NCI-H2227 treated with DMSO at 0.1 percent for 48 hours (cell line): ENCODE results near the gene ANKRD31.

Experiments used
- DNase-seq: peaks from one replicate; lab custom pipeline; 2025; lab: John Stamatoyannopoulos, UW

ANKRD31 gene

GRCh38 chr5:75031366-75031765 lies 205.3 kb downstream of the ANKRD31 start:
- DNase-seq = no peak

GRCh38 chr5:75028090-75028489 lies 208.6 kb downstream of the ANKRD31 start:
- DNase-seq = no peak

GRCh38 chr5:75023368-75024159 lies 213.1 kb downstream of the ANKRD31 start:
- no peak for DNase-seq

GRCh38 chr5:75021800-75022199 lies 214.9 kb downstream of the ANKRD31 start:
- no peak for DNase-seq

GRCh38 chr5:75021219-75021618 lies 215.5 kb downstream of the ANKRD31 start:
- no peak for DNase-seq

- DNase-seq = no peak
These were observed 216.5 kb downstream of the ANKRD31 start for GRCh38 chr5:75020016-75020656.

- DNase-seq = no peak
These were observed 217.7 kb downstream of the ANKRD31 start for GRCh38 chr5:75018805-75019587.
